H54 (cell line): Measurements from ENCODE around the gene CIZ1.

Experiments used
- DNase-seq: peaks from one replicate; pipeline ENCODE4 v3.0.0; 2011; ENCODE audit warnings: low spot score, mixed read lengths; ENCODE audit not compliant: insufficient read length
- FAIRE-seq: peaks from 3 replicates; lab custom pipeline; 2011; peaks lifted over from hg19 to GRCh38; lab: Jason Lieb, UNC
- POLR2A ChIP-seq: IDR thresholded peaks from 2 replicates; pipeline ENCODE4 v1.6.1; 2011; ENCODE audit warnings: low read depth, mild to moderate bottlenecking, low read length

Gene CIZ1

GRCh38 chr9:128159522-128159783 is 31.9 kb downstream of the CIZ1 start:
- DNase-seq (no peak), FAIRE-seq (no peak)
- no peak for TF ChIP-seq POLR2A

- FAIRE-seq (no peak), DNase-seq (no peak)
- TF ChIP-seq POLR2A: no peak
These were observed 35.5 kb downstream of the CIZ1 start for GRCh38 chr9:128155736-128156500.

GRCh38 chr9:128153947-128154695 is 37.3 kb downstream of the CIZ1 start:
- no peak for FAIRE-seq
- DNase-seq: no peak

DNA sequence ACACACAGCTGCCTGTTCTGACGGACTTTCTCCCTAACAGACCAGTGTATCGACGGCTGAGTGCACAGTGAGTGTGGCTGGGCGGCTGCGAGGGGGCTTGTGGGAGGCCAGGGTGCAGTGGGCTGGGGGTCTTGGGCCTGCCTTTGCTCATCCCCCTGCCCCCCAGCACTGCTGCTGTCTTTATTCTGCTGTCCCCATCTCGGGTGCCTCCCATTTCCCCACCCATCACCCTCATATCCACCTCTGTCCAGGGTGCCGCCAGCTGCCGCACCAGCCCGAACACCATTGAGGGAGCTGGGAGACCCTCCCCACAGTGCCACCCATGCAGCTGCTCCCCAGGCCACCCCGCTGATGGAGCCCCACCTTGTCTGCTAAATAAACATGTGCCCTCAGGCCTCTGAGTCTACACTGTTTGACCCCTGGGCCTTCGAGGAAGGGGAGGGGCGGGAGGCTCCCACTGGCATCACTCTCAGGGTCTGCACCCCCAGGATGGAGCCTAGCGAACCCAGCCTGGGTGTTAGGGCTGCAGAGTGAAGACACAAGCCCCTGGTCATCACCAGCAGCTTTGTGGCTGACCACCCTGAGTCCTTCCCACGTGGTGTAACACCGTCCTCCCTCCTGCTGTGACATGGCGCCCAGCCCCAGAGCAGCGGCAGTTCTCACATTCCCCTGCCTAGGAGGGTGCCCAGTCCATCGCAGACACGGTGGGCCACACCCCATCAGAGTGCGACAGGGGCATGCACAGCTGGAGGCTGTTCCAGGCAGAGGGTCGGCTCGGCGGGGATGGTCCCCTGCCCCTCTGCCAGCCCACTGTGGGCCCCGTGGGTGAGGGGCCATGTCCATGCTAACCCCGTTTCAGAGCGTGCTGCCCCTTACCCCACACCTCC is 38.1 kb downstream of the CIZ1 start:
- no peak for DNase-seq
- FAIRE-seq: no peak
- TF ChIP-seq POLR2A: no peak

More at GRCh38 chr9:128153947-128154695, 37.3 kb downstream of the CIZ1 start:
- no peak for TF ChIP-seq POLR2A

DNA sequence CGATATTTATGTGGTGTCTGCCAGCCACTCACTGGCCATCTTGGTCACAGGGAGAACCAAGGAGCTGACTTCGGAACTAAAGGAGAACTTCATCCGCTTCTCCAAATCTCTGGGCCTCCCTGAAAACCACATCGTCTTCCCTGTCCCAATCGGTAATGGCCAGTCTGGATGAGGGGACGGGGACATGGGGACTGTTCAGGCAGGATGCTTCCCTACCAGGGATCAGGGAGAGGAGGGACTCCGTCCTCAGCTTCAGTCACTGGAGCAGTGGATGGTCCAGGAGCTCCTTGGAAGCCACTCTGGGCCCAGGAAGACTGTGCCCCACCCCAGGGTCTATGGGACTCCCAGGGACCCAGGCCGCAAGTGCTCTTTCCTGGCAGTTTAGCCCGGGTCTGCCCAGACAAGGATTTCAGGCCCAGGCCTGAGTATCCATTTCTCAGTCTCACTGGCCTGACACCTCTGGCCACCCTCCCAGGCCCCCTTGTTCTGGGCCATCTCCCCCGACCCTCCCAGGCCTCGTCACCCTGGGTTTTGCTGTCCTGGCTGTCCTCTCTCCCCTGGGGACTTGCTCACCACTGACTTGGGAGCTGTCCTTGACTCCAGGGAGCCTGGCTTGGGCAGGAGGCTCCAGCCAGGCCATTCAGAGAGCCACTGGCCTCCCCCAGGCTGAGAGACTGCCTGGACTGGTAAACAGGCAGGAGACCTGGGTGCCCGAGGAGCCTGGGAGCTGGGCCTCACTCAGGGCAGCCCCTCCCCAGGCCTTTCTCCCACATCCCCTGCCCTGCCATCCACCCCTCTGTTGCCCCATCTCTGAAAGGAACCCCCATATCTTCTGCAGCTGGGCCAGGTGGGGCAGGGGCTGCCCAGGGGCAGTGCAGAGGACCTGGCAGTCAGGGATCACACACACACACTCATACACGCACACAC is 39.0 kb downstream of the CIZ1 start:
- FAIRE-seq: no peak
- TF ChIP-seq POLR2A: no peak
- no peak for DNase-seq

- DNase-seq (no peak), FAIRE-seq (no peak)
- TF ChIP-seq POLR2A: no peak
These were observed 39.9 kb downstream of the CIZ1 start for GRCh38 chr9:128151309-128152132.

DNA sequence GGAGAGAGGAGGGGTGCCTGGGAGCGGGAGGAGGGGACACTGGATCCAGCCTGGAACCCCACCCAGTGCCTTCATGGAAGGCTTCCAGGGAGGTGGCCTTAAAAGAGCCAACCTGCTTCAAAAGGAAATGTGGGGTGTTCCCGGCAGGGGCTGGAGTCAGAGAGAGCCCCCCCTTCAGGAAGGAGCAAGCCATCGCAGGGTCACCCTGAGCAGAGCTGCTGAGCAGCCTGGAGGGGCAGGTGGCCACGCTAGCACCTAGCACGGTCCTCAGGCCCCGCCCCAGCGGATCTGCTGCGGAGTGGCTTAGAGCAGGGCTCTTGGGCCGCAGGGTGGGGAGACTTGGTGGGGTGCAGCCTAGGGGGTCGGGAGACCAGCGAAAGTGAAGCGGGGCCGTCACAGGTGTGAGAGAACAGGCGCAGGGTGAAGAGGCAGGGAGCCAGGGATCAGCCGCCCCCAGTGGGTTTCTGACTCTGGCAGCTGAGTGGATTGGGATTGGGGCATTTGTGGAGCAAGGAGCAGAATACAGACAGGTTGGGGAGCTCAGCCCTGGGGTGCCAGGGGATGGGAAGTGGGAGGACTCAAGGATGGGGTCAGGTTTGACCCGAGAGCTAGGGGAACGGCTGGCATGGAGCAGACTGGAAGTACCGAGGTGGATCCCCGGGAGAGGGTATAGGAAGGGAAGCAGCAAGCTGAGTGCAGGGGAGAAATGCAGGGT is 40.6 kb downstream of the CIZ1 start:
- FAIRE-seq (no peak), DNase-seq (no peak)
- TF ChIP-seq POLR2A: no peak

DNA sequence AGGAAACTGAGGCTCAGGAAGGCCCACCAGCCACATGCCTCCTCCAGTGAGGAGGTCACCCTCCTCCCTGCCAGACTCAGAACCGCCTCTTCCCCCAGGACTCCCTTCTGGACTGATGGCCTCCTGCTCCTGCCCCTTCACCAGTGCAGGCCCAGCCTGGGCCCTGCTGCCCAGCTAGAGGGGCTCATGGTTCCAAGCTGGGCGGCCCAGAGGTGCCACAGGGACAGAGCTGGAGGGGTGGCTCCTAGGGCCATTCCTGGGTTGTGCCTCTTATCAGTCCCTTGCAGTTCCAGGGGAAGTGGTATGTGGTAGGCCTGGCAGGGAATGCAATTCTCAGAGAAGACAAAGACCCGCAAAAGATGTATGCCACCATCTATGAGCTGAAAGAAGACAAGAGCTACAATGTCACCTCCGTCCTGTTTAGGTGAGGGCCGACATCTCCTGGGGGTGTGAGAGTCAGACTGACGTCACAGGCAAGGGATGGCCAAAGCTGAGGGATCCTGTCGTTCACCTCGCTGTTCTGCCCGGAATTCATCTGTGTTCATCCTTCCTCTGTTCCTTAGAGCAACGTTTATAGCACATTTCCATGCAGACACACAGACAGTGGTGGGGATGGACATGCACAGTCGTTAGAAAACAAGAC is 41.3 kb downstream of the CIZ1 start:
- DNase-seq (no peak), FAIRE-seq (no peak)
- TF ChIP-seq POLR2A: no peak

DNA sequence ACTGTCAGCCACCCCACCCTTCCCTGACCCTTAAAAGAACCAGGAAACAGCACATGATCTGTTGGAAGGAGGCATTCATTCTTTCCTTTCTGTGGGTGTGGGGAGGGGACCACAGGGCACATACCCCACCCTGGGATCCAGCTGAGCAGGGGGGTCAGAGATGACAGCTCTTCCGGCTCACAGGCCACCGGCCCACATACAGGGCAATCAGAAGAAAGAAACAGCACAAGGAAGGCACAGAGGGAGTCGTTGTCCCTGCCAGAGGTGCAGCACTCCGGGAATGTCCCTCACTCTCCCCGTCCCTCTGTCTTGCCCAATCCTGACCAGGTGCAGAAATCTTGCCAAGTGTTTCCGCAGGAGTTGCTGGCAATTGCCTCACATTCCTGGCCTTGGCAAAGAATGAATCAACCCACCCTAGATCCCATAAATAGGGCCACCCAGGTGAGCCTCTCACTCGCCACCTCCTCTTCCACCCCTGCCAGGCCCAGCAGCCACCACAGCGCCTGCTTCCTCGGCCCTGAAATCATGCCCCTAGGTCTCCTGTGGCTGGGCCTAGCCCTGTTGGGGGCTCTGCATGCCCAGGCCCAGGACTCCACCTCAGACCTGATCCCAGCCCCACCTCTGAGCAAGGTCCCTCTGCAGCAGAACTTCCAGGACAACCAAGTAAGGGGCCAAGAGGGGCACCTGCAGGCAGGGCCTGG is 42.2 kb downstream of the CIZ1 start, which contains the start of gene LCN2:
TSS of gene LCN2 (plus strand) at position 453 of the 701 bp plus-strand sequence. CDS start at position 526, 73 bp downstream.
- no peak for FAIRE-seq
- no peak for TF ChIP-seq POLR2A
- DNase-seq: no peak

DNA sequence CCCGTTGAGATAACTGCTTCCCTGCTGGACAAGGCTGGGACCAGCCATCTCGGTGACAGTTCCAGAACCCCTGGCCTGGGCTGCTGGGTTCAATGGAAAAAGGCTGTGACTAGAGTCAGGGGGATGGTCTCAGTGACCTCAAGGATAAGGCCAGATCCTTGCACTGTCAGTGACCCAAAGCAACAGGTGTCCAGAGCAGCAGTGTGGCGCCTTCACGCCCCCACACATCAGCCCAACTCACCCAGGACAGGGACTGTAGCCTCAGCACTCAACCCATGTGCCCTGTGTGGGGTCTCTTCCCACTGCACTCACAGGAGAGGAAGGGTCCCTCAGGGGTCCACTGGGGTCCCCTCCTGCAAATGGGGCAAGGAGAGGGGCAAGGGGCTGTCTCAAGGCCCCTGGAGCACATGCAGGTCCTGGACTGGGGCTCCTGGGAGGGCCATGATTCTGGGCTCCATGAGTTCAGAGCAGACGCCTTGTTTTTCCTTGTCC is 42.8 kb downstream of the CIZ1 start:
- no peak for DNase-seq
- FAIRE-seq: no peak
- TF ChIP-seq POLR2A: no peak

GRCh38 chr9:128146591-128147120 is 44.7 kb downstream of the CIZ1 start:
- no peak for DNase-seq
- no peak for TF ChIP-seq POLR2A
- no peak for FAIRE-seq
